Effector CD4-positive, alpha-beta T cell (primary cell): ENCODE measurements around the gene CTU1.

Source experiments
- DNase-seq: peaks from one replicate; pipeline ENCODE4 v3.0.0-alpha.2; 2020

Gene CTU1

DNA sequence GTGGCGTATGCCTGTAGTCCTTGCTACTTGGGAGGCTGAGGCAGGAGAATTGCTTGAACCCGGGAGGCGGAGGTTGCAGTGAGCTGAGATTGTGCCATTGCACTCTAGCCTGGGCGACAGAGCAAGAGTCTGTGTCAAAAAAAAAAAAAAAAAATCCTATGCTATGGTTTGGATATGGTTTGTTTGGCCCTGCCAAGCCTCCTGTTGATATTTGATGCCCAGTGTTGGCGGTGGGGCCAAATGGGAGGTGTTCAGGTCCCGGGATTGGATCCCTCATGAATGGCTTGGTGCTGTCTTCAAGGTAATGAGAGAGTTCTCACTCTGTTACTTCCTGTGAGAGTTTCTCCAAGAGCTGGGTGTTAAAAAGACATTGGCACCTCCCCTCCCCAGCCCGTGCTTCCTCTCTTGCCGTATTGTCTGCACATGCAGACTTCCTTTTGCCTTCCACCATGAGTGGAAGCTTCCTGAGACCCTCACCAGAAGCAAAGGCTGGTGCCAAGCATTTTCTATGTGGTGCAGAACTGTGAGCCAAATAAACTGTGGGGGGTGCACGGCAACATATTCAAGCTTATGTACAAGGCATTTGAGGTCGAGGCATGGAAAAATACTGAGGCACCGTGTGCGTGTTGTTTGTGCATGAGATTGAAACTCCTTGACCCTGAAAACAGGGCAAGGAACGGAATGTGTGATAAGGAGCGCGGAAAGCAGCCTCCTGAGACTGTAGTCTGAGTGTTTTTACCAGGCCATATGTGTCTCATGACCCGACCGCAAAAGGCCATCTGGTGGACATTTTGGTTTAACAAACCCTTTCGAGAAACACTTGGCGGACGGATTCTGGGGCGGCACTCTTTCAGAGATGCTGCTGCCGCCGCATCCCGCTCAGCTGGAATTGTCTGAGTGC is 23.8 kb upstream of the CTU1 start:
- no peak for DNase-seq

DNA sequence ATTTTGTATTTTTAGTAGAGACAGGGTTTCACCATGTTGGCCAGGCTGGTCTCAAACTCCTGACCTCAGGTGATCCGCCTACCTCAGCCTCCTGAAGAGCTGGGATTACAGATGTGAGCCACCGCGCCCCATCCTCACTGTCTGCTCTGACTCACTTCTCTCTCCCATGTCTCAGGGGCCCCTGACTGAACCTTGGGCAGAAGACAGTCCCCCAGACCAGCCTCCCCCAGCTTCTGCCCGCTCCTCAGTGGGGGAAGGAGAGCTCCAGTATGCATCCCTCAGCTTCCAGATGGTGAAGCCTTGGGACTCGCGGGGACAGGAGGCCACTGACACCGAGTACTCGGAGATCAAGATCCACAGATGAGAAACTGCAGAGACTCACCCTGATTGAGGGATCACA is 21.5 kb upstream of the CTU1 start:
- no peak for DNase-seq

DNA sequence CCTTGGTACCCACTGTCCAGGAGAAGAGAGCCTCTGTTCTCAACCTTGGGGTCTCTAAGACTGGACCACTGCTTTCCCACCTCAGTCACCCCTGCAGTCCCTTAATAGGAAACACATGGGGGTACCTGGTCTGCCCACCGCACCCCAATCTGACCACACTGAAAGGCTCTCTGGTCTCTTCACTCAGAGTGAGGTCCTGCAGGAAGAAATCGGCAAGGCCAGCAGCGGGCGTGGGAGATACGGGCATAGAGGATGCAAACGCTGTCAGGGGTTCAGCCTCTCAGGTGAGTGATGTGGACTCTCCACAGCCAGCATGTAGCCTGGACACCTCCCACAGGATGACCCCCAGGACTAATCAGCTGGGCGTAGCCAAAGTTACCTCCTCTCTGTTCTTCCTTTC is 20.0 kb upstream of the CTU1 start:
- no peak for DNase-seq

DNA sequence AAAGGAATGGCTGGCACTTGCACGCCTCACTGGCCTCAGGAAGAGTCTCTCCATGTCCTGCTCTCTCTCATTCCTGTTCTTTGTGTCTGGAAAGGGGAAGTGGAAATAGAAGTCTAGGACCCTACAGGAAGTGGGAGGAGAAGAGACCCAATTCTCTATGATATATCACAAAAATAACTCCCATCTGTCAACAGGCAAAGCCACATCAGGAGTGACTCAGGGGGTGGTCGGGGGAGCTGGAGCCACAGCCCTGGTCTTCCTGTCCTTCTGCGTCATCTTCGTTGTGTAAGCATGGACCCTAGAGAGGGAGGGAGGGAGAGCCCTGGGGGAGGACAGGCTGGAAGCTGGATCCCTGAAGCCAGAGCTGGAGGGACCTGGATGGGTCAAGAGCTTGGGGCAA is 19.5 kb upstream of the CTU1 start:
- no peak for DNase-seq

DNA sequence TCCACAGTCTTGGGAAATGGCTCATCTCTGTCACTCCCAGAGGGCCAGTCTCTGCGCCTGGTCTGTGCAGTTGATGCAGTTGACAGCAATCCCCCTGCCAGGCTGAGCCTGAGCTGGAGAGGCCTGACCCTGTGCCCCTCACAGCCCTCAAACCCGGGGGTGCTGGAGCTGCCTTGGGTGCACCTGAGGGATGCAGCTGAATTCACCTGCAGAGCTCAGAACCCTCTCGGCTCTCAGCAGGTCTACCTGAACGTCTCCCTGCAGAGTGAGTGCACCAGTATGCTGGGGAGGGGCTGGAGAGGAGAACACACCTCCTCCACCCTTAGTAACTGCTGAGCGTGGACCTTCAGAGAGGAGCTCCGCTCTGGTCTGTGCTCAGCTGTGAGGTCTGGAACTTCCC is 18.8 kb upstream of the CTU1 start:
- DNase-seq, result no peak

DNA sequence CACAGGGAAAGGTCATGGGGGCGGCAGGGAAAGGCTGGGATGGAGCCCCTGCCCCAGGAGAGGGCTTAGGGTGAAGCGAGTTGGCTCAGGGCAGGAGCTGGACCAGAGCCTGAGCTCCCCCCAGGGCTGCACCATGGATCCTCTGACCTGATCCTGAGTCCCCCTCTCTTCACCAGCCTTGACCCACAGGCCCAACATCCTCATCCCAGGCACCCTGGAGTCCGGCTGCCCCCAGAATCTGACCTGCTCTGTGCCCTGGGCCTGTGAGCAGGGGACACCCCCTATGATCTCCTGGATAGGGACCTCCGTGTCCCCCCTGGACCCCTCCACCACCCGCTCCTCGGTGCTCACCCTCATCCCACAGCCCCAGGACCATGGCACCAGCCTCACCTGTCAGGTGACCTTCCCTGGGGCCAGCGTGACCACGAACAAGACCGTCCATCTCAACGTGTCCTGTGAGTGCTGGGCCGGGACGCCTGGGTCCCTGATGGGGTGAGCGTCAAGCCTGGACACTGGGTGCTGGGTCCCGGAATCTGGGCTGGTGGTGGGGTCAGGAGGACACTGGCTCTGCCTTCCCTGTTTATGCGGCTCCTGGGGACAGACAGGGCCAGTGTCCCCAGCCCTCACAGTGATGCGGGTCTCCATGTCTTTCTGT is 17.3 kb upstream of the CTU1 start:
- DNase-seq, result no peak

DNA sequence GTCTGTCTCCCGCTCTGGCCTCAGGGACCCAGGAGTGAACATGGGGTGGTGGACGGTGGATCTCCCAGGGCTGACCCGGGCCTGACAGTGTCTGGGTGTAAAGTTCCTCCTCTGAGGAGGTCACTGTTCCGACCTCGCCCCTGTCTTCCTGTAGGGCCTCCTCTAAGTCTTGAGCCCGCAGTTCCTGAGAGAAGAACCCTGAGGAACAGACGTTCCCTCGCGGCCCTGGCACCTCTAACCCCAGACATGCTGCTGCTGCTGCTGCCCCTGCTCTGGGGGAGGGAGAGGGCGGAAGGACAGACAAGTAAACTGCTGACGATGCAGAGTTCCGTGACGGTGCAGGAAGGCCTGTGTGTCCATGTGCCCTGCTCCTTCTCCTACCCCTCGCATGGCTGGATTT is 16.5 kb upstream of the CTU1 start, which contains the start of gene SIGLEC9:
Gene SIGLEC9, plus strand, starts transcription at position 178 of the 400 bp plus-strand sequence. Its CDS starts 69 bp downstream, at position 247.
- DNase-seq, result no peak

DNA sequence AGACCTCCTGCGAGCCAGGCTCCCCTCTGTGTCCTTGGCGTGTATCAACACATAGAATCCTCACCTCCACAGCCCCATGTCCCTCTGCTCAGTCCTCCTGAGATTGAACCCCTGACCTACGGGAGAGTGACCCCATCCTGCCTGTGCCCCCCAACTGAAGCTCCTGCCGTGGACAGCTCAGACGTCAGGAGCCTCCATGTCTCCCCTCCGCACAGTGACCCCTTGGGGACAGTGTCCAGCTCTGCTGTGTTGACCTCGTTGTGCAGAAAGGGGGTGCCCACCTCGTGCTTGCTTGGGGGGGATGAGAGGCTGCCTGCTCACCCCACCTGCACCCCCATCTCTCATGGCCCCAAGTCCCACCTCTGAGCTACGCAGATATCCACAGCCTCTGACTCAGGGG is 16.0 kb upstream of the CTU1 start:
- DNase-seq, result no peak

DNA sequence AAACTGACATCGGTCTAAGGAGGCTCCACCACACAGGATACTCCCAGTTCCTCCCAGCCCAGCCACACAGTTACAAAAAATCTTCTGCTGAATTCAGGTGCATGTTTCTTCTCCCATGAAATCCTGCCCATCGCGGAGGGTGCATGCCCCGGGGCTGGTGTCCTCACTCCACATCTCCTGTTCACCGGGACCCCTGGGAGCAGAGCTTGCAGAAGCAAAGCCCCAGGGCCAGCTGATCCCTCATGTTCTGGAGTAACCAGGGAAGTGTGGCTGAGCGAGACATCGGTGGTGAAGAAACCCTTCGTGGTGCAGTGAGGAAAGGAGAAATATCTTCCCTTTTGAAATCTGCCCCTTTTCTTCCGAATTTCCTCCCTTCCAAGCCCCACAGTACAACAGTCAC is 15.6 kb upstream of the CTU1 start:
- DNase-seq, result no peak

DNA sequence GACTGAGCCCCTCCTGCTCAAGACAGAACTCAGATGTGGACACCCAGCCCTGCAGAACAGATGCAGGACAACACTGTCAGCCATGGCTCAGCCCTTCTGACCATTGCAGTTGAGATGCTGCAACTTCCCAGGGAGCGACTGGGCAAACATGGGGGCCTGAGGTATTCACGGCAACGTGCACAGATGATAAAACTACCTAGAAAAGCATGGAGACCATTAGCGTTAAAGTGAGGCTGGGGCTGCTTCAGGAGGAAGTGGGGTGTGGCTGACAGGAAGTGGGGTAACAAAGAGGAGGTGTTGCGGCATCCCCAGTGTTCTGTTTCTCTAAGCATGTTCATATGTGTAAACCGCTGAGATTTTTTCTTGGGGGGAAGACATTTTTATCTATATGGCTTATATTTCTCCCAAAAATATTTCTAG is 15.2 kb upstream of the CTU1 start:
- no peak for DNase-seq

DNA sequence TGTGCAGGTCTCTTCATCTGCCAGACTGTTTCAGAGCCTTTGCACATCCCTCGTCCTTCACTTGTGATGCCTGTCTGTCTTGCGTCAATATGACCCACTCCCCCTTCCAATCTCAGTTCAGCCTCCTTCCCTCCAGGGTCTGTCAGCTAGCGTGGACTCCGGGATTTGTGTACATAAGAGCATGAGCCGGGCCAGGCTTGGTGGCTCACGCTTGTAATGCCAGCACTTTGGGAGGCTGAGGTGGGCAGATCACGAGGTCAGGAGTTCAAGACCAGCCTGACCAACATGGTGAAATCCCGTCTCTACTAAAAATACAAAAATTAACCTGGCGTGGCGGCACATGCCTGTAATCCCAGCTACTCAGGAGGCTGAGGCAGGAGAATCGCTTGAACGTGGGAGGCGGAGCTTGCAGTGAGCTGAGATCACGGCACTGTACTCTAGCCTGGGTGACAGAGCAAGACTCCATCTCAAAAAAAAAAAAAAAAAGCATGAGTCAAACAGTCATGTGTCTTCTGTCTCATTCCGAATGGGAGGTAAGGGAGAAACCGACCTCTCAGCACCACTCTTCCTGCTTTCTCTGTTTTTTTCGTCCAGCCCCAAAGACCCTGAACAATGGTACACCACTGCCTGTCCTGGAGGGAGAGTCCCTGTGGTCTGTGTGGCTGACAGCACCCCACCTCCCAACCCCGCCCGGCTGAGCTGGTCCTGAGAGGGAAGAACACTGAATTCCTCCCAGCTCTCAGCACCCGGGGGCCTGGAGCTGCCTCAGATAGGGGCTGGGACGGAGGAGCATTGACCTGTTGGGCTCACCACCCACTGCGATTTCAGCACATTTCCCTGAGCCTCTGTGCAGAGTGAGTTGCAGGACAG is 14.1 kb upstream of the CTU1 start:
- no peak for DNase-seq

DNA sequence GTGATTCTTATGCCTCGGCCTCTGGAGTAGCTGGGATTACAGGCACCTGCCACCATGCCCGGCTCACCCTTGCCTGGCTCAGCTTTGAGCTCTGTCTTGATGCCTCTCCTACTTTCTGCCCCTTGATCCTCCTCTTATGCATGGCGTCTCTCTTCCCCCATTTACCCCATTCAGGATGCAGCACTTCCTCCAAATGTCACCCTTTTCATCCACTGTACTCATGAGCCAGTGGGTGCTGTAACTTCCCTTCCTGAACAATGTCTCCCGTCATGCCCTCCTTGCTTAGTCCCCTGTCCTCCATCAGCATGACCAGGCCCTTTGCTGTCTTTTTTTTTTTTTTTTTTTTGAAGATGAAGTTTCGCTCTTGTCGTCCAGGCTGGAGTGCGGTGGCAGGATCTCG is 13.0 kb upstream of the CTU1 start:
- no peak for DNase-seq

DNA sequence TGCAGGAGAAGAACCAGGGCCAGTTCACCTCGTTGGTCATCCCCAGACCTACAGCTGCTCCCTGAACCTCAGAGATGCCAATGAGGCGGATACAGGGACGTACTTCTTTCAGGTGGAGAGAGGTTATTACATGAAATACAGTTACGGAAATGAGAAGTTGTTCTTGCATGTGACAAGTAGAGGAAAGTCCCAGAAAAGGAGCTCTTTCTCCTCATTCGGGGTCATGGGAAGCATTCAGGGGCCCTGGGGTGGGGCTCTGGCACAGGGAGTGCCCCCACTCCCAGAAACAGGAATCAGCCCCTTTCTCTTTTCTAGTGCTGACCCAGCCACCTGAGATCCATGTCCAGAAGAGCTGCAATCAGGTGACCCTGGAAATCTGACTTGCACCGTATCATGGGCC is 12.0 kb upstream of the CTU1 start:
- no peak for DNase-seq

DNA sequence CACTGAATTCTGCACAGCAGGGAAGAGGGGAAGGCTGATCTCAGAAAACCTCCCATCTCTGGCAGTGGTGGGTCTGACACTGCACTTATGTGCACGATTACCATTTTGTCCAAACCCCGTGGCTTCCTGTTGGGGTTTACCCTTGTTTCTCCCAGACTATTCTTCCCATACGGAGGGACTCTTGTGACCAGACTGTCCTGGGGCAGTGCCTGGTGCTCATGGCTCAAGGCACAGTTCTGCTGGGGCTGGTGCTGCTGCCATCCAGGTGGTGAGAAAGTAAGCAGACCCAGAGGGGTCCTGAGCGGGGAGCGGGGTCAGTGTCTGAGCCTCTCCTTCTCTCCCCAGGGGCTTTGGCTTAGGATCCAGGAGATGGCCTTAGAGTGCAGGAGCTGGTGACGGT is 11.4 kb upstream of the CTU1 start:
- DNase-seq, result no peak

DNA sequence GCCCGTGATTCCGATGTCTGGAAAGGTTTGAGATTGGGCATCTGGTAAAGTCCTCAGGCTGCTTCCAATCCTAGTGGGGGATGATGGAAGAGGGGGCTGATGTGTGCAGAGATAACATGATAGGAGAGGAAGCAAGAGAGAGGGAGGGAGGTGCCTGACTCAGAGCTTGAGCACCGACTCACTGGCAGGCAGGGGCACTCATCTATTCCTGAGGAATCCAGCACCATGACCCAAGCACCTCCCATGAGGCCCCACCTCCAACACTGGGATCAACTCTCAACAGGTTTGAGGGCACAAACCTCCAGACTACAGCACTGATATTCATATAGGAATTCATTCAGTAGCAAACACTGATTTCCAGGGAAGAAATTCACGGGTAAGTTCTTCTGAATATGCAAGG is 10.9 kb upstream of the CTU1 start:
- no peak for DNase-seq

DNA sequence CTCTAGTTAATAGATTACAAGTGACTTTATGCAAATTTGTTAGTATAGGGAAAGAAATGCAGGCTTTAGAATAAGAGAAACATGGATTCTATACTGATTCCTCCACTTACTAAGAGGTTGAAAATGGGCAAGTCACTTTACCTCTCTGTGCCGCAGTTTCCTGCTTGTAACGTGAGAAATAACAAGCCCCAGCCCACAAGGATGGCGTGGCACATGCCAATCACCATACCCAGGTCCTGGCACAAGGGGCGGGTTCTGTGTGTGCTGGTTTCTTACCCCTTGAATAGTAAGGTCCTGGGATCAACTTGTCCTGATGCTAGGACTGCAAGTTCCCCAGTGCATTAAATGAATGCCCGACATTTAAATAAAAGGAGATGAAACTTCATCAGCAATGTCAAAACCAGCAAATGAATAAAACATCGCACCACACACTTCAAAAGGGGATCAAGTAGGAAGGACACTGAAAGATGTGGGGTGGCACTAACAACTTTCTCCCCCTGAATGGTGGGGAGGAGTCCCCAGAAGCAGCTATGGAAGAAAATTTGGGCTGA is 8.6 kb upstream of the CTU1 start:
- no peak for DNase-seq

DNA sequence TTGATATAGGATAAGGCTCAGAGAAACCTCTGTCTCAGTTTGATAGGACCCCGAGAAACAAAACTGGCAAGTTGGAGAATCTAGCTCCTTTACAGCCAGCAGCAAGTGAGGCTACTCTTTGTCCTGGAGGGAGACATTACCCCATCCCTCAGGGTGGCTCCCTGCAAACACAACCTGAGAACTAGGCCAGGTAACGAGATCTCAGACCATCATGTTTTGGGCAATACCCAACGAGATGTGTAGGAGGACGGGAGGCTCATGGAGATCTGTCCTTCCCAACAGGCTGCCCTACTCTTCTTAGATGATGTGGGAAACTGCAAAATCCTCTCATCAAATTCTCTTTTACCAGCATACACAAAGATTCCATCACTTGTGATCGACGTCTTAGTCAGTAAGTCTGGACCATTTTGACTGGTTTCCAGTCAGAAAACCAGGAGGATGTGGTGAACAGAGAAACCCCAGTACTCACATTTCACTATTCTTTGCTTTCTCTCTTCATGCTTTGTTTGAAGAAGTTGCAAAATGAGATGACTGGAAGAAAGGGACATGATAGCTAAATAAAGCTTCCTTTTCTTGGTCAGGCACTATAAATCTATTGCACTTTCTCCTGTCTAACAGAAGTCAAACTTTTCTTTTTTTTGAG is 6.0 kb upstream of the CTU1 start:
- DNase-seq, result no peak

DNA sequence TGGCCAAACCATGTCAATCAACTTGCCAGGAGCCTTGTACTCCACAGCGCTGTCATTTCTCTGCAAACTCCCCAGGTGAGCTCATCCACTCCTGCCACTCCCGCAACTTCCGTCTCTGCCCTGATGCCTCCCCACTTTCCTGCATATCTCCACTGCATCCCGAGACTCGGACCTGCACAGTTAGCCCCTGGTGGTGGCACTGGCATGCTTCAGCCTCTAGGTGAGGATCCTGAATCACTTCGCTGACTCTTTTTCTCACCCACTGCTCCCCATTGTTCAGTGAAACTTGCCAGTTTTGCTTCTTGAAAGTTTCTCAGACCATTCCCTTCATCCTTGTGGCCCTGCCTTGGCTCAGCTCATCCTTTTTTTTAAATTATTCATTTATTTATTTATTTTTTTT is 3.4 kb upstream of the CTU1 start:
- no peak for DNase-seq

DNA sequence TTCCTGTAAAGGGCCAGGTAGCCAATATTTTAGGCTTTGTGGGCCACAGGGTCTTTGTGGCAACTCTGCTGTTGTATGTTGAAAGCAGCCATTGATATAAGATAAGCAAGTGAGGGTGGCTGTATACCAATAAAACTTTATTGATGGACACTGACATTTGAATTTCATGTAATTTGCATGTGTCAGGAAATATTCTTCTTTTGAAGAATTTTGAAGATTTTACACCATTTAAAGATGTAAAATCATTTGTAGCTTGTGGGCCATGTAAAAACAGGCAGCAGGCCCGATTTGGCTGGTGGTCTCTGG is 2.4 kb upstream of the CTU1 start:
- no peak for DNase-seq

DNA sequence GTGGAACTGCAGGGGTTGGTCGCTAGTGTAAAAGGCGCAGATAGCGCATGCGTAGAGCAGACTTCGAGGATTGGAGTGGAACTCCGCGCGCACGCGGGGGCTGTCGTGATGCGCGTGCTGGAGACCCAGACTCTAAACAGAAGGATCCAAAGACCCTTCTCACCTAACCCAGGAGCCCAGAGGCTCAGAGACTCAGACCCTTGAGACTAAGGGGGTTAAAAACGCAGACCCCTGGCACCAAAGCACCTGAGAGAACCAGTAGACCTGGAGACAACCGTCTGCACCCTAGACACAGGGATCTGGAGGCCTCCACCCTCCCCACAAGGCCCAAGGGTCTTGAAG is 567 bp upstream of the CTU1 start:
- no peak for DNase-seq

DNA sequence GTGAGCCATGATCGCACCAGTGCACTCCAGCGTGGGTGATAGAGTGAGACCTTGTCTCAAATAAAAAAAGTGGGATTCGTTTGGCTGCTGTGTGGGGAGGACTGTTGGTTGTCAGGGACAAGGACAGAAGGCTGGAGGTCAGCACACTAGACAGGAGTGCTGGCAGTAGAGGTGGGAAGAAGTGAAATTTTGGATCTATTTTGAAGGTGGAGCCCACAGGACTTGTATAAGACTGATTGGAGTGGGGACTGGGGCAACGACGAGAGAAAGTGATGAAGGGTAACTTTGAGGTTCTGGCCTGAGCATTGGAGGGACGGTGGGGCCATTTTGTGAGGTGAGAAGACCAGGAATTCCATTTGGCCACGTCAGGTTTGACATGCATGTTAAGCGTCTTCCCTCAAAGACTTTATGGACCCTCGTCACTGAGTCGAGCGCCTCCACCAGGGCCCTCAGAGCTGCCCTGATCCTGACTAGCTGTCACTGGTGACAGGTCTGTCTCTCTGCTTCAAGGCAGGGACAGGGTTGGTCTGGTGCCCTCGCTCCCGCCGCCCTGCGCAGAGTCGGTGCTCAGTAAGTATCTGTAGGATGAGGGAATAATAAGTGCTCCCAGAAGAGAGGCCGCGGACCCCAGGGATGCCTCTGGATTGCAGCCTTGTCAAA is 673 bp downstream of the CTU1 start:
- no peak for DNase-seq

DNA sequence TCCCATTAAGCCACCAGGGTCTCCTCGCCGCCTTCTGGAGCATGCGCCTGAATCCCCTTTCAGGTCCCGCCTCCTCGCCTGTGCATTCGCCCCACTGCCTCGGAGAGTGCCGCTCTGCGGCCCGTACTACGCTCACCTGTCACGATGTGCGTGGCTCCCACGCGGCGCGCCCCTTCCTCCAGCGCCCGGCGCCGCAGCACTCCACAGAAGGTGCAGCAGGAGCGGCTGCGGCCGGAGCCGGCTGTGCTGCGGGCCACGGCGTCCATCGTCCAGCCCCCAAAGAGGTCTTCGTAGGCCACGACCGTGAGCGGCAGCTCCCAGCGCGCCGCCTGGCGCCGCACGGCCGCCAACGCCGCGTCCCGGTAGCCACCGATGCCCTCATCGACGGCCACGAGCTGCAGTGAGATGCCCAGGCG is 4.3 kb downstream of the CTU1 start:
- no peak for DNase-seq
